GM23338 (cell line): ENCODE measurements around the gene CHST11.

Experiments
- CREB1 ChIP-seq: fragments of 250-450 bp; sonication (Bioruptor Pico); IDR thresholded peaks from 2 replicates; pipeline ENCODE4 v1.5.0; 2020; ENCODE audit warnings: low read depth, mild to moderate bottlenecking, moderate library complexity
- CTCF ChIP-seq, 2 experiments: fragments of 200-600 bp in 1 of 2; sonication (generic) in 1 of 2; conservative IDR thresholded peaks; 2 replicates each; pipeline versions ENCODE4 v1.5.1 to v1.6.1; 2016 to 2017; ENCODE audit warnings: antibody characterized with exemption in 2 of 2, low read depth in 2 of 2, mild to moderate bottlenecking in 2 of 2, moderate library complexity in 1 of 2
- POLR2AphosphoS5 ChIP-seq: IDR thresholded peaks from 2 replicates; pipeline ENCODE4 v1.6.1; 2016; ENCODE audit warnings: antibody characterized with exemption, low read depth
- ZNF114 ChIP-seq: fragments of 250-450 bp; sonication (Bioruptor Pico); IDR thresholded peaks from 2 replicates; pipeline ENCODE4 v1.5.0; 2020; ENCODE audit warnings: mild to moderate bottlenecking, moderate library complexity
- TF ChIP-seq, protein P1 (sequence below): IDR thresholded peaks from one replicate; pipeline ENCODE4 v1.6.1; 2018; ENCODE audit warnings: antibody characterized with exemption; ENCODE audit not compliant: unreplicated experiment

GRCh38 chr12:104802208-104802607, 345.5 kb downstream of the CHST11 start:
- TF ChIP-seq, protein P1, sequence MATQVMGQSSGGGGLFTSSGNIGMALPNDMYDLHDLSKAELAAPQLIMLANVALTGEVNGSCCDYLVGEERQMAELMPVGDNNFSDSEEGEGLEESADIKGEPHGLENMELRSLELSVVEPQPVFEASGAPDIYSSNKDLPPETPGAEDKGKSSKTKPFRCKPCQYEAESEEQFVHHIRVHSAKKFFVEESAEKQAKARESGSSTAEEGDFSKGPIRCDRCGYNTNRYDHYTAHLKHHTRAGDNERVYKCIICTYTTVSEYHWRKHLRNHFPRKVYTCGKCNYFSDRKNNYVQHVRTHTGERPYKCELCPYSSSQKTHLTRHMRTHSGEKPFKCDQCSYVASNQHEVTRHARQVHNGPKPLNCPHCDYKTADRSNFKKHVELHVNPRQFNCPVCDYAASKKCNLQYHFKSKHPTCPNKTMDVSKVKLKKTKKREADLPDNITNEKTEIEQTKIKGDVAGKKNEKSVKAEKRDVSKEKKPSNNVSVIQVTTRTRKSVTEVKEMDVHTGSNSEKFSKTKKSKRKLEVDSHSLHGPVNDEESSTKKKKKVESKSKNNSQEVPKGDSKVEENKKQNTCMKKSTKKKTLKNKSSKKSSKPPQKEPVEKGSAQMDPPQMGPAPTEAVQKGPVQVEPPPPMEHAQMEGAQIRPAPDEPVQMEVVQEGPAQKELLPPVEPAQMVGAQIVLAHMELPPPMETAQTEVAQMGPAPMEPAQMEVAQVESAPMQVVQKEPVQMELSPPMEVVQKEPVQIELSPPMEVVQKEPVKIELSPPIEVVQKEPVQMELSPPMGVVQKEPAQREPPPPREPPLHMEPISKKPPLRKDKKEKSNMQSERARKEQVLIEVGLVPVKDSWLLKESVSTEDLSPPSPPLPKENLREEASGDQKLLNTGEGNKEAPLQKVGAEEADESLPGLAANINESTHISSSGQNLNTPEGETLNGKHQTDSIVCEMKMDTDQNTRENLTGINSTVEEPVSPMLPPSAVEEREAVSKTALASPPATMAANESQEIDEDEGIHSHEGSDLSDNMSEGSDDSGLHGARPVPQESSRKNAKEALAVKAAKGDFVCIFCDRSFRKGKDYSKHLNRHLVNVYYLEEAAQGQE = no peak
- TF ChIP-seq POLR2AphosphoS5 = no peak
- no peak for TF ChIP-seq CTCF (conservative IDR thresholded peaks at IDR 0.05; ENCODE audit: low read depth in 2 of 2)
- no peak for TF ChIP-seq ZNF114 (CRISPR knock-in tag)
- TF ChIP-seq CREB1 = no peak
